HG03097 (cell line): ENCODE results near the gene SNRNP70.
A peak's percentile ranks its signal among the peaks of the same experiment; 100 is the strongest.

Source experiments
- ATAC-seq: cut with Tn5 transposase; IDR thresholded peaks from one replicate; pipeline ENCODE4 v1.9.1; 2021; ENCODE audit not compliant: unreplicated experiment, low FRiP score

Gene SNRNP70

DNA sequence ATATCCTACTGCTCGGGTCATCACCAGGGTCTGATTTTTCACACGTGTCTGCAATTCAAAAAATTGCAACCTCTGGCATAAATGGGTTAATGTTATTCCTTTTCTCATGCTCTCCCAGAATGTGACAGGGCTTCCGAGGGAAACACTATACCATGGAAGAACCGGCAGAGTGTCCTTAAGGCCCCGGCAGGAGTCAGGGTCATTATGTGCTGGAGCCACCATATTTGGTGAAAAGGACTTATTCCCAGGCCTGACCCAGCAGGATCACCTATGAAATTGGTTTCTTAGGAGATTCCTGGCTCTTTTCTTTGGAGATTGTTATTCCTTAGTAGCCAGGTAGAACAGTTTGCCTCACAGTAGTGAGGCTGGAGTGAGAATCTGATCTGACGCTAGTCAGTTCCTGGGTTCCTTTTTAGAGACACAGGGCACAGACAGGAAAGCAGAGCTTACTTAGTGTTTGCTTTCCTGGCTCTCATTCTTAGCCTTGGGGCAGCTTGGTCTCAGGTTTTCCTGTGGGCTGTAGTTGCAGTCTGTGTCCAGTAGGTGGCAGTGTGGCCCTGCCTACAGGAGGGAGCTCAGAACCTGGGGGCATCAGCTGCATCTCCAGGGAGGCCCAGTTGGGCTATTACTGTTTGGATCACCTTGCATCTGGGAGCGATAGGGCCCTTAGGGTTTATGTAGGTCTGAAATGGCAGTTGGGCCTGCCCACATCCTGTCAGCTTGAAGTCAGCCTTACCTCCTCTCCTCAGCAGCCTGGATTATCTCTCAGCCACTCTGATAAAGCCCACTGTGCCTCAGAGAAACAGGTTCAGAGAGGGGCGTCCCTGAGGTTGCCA, 12.4 kb downstream of the SNRNP70 start:
- ATAC-seq = no peak

DNA sequence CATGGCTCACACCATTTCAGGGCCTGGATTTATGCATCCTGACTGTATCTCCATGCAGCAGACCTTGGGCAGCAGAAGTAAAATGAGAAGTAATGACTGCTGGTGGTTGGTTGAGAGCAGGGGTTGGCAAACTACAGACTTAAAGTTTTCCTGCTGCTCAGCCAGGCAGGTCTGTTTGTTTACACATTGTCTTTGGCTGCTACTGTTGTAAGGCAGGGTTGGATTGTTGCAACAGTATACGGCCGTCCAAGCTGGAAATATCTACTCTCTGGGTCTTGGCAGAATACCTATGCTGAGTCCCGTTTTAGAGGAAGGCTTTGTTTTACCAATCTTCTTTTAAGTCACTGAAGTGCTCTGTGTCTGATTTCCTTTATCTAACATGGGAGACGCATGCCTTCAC, 13.5 kb downstream of the SNRNP70 start:
- no peak for ATAC-seq

DNA sequence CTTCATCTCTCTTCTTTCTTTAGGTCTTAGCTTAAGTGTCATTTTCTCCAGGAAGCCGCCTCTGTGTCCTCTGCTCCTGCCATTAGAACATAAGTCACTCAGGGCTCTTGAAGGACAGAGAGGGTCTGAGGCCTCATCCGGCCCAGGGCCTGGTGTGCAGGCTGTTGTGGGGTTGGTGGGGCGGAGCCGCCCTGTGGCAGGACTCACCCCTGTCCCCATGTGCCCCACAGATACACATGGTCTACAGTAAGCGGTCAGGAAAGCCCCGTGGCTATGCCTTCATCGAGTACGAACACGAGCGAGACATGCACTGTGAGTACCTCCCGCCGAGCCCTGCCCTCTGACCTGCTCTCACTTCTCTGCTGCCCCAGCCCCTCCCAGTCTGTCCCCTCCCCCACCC, 15.9 kb downstream of the SNRNP70 start:
- ATAC-seq = no peak

DNA sequence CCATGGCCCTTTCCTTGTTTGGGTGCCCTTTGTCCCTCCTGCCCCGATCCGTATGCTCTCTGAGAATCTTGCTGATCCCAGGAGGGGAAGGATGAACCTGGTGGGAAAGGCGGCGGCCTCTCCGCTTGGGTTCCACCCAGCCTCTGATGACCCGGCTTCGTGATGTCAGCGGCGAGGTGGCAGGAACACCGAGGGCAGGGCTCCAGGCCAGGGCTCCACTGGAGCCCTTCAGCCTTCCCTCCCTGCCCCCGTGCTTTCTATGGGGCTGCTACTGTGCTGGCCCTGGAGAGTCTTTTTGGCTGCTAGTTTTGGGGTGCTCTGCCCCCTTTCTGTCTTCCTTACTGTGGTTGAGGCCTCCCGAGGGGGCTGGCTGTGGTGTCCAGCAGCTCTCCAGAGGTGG, 17.1 kb downstream of the SNRNP70 start:
- no peak for ATAC-seq

DNA sequence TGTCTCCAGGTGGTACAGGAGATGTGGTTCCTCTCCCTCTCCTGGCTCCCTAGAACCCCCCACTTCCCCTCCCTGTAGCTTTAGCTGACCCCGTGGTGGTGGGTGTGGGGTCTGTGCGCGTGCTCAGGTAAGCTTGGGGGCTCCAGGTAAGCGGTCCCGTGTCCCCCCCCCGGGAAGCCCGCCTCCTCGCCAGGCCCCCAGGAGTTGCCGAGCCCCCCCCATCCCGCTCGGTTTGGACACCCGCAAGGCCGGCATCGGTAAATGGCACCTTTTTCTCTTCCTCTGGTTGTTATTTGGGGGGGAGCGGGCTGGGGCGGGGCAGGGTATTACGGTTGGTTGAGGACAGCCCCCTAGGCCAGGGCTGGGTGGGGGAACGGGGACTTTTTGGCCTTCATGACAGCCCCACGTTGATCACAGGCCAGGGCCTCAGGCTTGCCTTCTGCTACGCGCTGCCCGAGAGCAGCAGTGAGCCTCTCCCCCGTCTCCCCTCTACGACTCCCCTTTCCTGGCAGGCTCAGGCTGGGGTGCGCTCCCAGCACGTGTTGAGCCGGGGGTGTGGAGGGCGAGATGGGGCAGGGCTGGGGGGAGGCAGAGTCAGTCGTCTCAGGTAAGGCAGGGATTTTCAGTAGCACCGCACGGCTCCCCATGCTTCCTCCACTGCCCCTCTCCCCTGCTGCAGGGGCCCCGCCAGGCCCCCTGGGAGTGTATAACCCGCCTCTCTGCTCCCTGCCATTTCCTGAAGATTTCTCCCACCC, 18.3 kb downstream of the SNRNP70 start:
- ATAC-seq = no peak

DNA sequence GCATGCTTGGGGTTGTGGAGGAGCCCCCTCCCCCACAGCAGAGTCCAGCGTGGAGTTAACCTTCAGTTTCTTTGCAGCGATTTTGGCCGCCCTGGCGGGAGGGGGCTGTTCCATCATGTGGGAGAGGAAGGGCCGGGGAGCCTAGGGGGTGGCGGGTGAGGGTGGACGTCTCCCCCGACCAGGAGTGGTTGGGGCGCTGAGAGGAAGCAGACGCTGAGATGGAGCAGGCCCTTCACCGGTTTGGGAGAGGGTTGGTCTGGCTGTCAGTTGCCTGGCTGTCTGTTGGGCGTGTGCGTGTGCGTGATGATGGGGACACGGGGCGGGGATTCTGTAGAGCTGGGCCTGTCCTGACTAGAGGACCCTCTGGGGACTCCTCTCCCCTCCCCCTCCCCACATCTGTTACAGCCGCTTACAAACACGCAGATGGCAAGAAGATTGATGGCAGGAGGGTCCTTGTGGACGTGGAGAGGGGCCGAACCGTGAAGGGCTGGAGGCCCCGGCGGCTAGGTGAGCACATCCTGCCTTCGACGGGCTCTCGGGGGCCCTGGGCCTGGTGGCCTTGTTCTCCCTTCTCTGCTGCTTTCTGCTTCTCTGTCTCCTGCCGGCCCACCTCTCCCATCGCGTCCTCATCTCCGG, 19.1 kb downstream of the SNRNP70 start:
- ATAC-seq = no peak

DNA sequence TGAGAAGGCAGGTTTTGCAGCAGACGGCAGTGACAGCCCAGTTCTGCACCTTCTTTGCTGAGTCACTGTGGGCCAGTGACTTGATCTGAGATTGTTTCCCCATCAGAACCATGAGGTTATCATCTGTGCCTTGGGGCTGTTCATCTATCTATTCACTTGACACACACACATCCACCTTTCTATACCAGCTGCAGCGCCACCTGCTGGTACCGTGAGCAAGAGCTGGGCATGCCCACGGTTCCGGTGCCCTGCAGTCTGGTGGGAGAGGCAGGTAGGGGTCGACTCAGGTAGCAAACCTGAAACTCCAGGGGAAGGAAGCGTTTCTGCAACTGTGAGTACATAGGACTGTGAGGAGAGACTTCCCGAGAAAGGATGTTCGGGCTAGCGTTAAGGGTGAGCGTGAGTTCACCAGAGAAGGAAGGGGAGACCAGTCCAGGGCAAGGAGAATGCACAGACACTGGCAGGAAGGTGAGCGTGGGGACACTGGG, 21.4 kb downstream of the SNRNP70 start:
- ATAC-seq = no peak

DNA sequence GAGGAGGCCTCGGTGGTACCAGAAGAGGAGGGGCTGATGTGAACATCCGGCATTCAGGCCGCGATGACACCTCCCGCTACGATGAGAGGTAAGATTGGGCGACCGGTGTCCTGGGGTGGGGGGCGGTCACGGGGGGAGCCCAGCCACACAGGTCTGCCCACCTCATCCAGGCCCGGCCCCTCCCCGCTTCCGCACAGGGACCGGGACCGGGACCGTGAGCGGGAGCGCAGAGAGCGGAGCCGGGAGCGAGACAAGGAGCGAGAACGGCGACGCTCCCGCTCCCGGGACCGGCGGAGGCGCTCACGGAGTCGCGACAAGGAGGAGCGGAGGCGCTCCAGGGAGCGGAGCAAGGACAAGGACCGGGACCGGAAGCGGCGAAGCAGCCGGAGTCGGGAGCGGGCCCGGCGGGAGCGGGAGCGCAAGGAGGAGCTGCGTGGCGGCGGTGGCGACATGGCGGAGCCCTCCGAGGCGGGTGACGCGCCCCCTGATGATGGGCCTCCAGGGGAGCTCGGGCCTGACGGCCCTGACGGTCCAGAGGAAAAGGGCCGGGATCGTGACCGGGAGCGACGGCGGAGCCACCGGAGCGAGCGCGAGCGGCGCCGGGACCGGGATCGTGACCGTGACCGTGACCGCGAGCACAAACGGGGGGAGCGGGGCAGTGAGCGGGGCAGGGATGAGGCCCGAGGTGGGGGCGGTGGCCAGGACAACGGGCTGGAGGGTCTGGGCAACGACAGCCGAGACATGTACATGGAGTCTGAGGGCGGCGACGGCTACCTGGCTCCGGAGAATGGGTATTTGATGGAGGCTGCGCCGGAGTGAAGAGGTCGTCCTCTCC, 22.6 kb downstream of the SNRNP70 start:
- ATAC-seq = no peak

DNA sequence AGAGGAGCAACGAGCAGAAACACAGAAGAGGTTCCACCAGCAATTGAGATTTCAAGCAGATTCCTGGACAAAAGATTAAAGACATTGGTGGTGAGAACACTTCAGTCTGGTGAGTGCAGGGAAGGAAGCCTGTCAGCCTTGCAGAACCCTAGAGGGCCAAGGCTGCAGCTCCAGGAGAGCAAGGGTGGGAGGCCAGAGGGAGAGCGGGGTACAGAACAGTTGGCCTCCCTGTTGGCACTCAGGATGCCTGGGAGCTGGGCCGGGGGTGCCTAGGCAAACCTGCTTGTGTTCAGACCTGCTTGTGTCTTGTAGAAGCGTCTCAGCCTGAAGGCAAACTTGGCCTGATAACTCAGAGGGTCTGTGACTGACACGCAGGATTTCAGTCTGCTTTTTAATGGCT, 23.8 kb downstream of the SNRNP70 start:
- ATAC-seq = no peak

DNA sequence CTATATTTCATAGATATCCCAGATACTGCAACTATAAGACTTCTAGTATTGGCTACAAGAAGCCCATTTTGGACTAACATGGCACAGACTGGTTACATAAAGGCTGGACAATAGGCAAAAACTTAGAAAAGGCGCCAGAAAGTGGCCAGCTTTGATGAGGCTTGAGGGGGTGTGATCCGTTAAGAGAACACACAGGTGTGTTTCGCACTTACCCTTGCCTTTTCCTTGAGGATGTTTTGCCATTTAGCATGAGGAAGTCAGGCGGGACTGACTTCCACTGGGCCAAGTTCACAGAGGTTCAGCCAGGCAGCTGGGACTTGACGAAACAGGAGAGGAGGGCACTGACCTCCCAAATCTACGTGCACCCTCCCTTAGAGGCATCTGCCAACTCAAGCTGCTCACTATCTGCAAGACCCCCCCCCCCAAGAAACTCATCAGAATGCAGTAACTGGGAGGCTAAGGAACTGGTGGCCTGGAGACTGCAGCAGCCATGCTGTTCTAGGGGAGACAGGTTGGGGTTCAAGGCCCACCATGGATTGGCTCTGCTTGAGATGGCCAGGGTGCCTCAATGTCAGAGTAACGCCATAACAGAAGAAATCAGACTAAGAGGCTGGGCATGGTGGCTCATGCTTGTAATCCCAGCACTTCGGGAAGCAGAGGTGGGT, 24.4 kb downstream of the SNRNP70 start:
- no peak for ATAC-seq

DNA sequence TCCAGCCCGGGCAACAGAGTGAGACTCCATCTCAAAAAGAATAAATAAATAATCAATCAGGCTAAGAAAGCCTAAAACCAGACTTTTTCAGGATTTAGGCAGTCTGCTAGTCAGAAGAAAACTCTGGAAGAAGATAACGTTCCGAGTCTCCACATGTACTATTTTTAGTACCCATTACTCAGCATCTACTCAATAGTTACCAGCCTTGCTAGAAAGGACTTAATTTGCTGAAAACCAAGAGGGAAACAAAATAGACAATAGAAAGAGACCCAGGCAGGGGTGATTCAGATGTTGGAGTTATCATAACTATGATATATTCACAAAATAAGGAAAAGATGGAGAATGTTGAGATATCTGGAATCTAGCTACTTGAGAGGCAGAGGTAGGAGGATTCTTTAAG, 25.3 kb downstream of the SNRNP70 start:
- no peak for ATAC-seq

DNA sequence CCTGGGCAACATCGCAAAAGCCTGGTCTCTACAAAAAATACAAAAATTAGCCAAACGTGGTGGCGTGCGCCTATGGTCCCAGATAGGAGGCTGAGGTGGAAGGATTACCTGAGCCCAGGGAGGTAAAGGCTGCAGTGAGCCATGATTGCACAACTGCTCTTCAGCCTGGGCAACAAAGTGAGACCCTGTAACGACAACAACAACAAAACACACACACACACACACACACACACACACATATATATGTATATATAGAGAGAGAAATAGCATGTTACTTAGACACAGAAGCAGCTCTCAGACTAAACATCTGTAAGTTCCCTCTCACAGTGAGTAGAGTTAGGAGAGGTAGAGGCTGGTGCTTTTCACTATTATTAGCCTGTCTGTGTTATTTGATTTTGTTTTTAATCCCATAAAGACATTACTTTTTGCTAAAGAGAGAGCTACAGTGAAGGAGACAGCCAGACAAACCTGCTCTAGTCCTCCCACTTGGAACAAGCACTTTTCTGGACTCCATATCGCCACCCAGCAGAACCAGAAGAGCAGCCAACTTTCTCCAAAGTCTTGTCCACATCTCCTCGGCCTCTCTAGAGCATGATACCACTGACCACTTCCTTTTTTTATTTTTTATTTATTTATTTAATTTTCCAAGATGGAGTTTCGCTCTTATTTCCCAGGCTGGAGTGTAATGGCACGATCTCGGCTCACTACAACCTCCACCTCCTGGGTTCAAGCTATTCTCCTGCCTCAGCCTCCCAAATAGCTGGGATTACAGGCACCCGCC, 26.2 kb downstream of the SNRNP70 start:
- no peak for ATAC-seq

DNA sequence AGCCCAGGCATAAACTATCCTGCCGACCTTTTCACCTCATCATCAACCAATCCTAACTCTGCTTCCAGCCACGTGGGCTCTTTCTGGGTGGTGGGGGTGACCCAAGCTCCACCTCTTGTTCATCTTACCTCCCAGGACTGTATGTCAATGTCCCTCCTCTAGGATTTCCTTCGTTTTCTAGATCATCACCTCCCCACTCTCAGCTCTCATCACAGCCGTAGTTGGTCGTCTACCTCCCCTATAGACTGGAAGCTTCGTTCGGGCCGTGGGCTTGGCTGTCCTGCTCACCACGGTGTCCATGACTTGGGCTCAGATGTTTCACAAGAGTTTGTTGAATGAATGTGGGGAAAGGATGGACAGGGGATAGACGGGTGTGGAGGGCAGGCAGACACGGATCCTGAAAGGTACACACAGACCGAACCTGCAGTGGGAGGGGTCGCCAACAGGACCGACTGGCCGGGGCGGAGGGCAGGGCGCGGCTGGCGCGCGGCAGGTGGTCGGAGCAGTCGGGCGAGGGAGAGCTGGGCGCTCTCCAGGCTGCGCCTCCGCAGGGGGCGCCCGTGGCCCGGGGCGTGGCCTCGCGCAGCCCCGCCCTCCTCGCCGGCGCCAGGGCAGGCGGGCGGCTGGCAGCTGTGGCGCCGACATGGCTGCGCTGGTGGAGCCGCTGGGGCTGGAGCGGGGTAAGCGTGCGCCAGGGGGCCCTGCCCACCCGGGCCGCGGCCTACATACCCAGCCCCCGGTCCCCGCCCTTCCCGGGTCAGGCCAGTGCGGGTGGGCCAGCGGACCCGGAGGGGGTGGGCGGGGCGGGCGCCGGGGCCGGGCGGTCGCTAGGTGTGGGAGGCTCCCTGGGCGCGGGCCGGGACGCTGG, 28.7 kb downstream of the SNRNP70 start, which contains the start of gene LIN7B:
Gene LIN7B (plus strand): TSS at position 609 of the 868 bp plus-strand sequence. CDS start 35 bp downstream, at position 644.
- ATAC-seq = peak; percentile 56

DNA sequence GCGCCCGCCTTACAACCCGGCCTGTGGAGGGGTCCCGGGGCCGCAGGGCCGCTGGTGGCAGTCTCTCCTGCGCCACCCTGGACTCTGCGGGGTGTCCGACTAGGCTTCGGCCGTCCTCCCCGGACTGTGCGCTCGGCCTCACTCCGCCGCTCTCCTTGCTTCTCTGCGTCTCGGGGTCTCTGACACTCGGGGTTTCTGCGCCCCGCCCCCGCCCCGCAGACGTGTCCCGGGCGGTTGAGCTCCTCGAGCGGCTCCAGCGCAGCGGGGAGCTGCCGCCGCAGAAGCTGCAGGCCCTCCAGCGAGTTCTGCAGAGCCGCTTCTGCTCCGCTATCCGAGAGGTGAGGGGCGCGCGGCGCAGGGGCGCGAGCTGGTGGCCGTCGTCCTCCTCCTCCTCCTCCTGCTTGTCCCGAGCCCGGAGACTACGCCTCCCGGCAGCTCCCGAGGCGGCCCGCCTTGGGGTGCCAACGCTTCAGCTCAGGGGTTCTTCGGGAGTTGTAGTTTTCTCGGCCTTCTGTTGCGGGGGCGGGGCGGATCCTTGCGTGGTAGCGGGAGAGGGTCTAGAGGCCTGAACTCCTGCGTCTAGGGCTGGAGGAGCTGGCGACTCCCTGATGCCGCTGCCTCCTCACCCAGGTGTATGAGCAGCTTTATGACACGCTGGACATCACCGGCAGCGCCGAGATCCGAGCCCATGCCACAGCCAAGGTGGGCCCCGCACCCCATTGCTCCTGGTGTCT, 29.5 kb downstream of the SNRNP70 start:
- ATAC-seq = no peak

DNA sequence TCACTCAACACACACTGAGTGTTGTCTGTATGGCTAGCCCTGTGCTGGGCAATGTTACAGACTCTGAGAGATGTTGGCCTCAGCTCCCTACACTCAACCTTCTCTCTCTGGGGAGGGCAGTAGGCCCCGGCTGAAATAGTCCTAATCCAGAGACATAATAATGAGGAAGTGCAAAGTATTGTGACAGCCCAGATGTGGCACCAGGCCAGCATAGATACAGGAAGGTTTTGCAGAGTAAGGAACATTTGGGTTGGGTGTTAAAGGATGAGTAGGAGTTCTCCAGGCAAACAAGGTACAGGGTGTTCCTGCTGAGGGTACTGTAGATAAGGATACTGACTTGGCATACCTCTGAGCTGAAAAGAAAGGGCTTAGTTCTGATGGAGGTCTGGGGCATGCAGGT, 31.3 kb downstream of the SNRNP70 start:
- no peak for ATAC-seq

DNA sequence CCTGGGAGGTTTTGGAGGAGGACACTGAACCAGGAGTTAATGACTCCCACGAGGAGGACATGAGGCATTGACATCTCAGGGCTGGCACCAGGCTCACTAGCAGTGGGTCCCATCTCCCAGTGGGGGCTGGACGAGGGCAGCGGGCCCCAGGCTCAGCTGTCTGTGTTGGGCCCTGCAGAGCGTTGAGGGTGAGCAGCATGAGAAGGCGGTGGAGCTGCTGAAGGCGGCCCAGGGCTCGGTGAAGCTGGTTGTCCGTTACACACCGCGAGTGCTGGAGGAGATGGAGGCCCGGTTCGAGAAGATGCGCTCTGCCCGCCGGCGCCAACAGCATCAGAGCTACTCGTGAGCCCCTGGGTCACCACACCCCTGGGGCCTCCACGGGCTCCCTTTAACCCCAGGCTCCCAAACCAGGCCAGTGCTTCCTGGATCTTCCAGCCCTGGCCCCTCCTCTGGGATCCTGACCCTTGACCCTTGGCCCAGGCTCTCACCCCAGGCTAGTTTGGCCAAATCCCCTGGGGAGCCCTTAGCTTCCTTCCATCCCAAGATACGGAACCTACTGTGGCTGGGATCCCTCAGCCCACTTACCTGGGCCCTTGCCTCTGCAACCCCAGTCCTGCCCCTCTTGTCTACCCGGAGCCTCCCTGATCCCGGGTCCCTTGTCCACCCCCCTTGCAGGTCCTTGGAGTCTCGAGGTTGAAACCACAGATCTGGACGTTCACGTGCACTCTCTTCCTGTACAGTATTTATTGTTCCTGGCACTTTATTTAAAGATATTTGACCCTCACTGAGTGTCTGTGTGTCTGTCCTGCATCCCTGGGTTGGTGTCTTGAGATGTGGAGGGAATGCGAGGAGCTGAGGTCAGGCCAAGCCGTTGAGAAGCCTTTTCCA, 32.7 kb downstream of the SNRNP70 start:
- no peak for ATAC-seq
